HEK293T (cell line): ENCODE measurements around the gene NFIC.
A peak's percentile ranks its signal among the peaks of the same experiment; 100 is the strongest.

ENCODE experiments used
- CTCF ChIA-PET: fragments of 350-600 bp; formaldehyde crosslinking; extraction: SDS; loops from one replicate; lab custom pipeline; 2021; ENCODE audit warnings: antibody characterized with exemption, inconsistent platforms; lab: Yijun Ruan, JAX
- POLR2A ChIA-PET: fragments of 350-600 bp; formaldehyde crosslinking; extraction: SDS; loops from one replicate; lab custom pipeline; 2020; ENCODE audit warnings: antibody characterized with exemption, inconsistent platforms; lab: Yijun Ruan, JAX
- DNase-seq: peaks from one replicate; pipeline ENCODE4 v3.0.0; 2012; ENCODE audit warnings: mixed read lengths; ENCODE audit errors: extremely low spot score
- ARNT ChIP-seq: fragments of 450-650 bp; IDR thresholded peaks from 2 replicates; pipeline ENCODE4 v1.6.1; 2017; ENCODE audit warnings: mild to moderate bottlenecking
- BHLHE40 ChIP-seq: fragments of 450-650 bp; IDR thresholded peaks from 2 replicates; pipeline ENCODE4 v1.6.1; 2016; ENCODE audit warnings: mild to moderate bottlenecking, moderate library complexity, borderline replicate concordance
- CTBP1 ChIP-seq: fragments of 450-650 bp; IDR thresholded peaks from 2 replicates; pipeline ENCODE4 v1.6.1; 2016; ENCODE audit warnings: borderline replicate concordance
- ELF4 ChIP-seq: fragments of 450-650 bp; IDR thresholded peaks from 2 replicates; pipeline ENCODE4 v1.6.1; 2017; ENCODE audit warnings: antibody characterized with exemption
- FOXA1 ChIP-seq: fragments of 450-650 bp; IDR thresholded peaks from 2 replicates; pipeline ENCODE4 v1.6.1; 2016; ENCODE audit warnings: mild to moderate bottlenecking
- FOXK2 ChIP-seq: fragments of 450-650 bp; IDR thresholded peaks from 2 replicates; pipeline ENCODE4 v1.6.1; 2016; ENCODE audit warnings: mild to moderate bottlenecking
- FOXM1 ChIP-seq: fragments of 450-650 bp; IDR thresholded peaks from 2 replicates; pipeline ENCODE4 v1.6.1; 2017; ENCODE audit warnings: mild to moderate bottlenecking, borderline replicate concordance
- HDGF ChIP-seq: fragments of 450-650 bp; IDR thresholded peaks from 2 replicates; pipeline ENCODE4 v1.6.1; 2017; ENCODE audit warnings: antibody characterized with exemption, borderline replicate concordance
- L3MBTL2 ChIP-seq: fragments of 450-650 bp; conservative IDR thresholded peaks from 2 replicates; pipeline ENCODE4 v1.6.1; 2016; ENCODE audit warnings: mild to moderate bottlenecking
- LEF1 ChIP-seq: fragments of 450-650 bp; IDR thresholded peaks from 2 replicates; pipeline ENCODE4 v1.6.1; 2017; ENCODE audit warnings: mild to moderate bottlenecking, borderline replicate concordance
- NFRKB ChIP-seq: fragments of 450-650 bp; IDR thresholded peaks from 2 replicates; pipeline ENCODE4 v1.6.1; 2016; ENCODE audit warnings: mild to moderate bottlenecking, moderate library complexity
- PKNOX1 ChIP-seq: fragments of 450-650 bp; IDR thresholded peaks from 2 replicates; pipeline ENCODE4 v1.6.1; 2016
- SP1 ChIP-seq: fragments of 450-650 bp; IDR thresholded peaks from 2 replicates; pipeline ENCODE4 v1.6.1; 2017
- SUZ12 ChIP-seq: fragments of 450-650 bp; IDR thresholded peaks from 2 replicates; pipeline ENCODE4 v1.6.1; 2016; ENCODE audit warnings: mild to moderate bottlenecking
- TARDBP ChIP-seq: fragments of 450-650 bp; IDR thresholded peaks from 2 replicates; pipeline ENCODE4 v1.6.1; 2016
- ZNF384 ChIP-seq: fragments of 450-650 bp; IDR thresholded peaks from 2 replicates; pipeline ENCODE4 v1.6.1; 2016

Gene NFIC

GRCh38 chr19:3478409-3479176, 112.2 kb downstream of the NFIC start:
- POLR2A ChIA-PET, result no interaction called here
- CTCF ChIA-PET, result no interaction called here
- DNase-seq, result no peak
- TF ChIP-seq PKNOX1 (no peak), L3MBTL2 (no peak), CTBP1 (no peak), BHLHE40 (no peak), NFRKB (no peak), ELF4 (no peak), ARNT (no peak), LEF1 (no peak), SUZ12 (no peak), FOXM1 (no peak), HDGF (no peak), ZNF384 (no peak), SP1 (no peak)

DNA sequence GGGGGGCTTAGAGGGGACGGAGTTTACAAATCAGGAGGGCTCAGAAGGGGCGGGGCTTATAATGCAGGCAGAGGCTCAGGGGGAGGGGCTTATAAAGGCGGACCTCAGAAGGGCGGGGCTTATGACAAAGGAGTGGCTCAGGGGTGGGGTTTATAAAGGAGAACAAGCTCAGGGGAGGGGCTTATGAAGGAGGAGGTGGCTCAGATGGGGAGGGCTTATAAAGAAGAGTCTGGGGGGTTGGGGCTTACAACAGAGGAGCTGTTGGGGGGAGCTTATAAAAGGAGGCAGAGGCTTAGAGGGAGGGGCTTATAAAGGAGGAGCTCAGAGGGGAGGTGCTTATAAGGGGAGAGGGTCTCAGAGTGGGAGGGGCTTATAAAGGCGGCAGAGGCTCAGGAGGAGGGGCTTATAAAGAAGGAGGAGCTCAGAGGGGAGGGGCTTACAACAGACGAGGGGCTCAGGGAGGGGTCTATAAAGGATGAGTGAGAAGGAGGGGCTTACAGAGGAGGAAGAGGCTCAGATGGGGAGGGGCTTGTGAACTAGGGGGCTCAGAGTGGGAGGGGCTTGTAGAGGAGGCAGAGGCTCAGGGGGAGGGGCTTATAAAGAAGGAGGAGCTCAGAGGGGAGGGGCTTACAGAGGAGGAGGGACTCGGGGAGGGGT, 112.9 kb downstream of the NFIC start:
- CTCF ChIA-PET, result interaction anchor here (1.0 kb wide), 1 partner anchor 175 kb away, joined by 3 read pairs; no protein-coding TSS in a partner anchor
- no peak for TF ChIP-seq FOXM1
- POLR2A ChIA-PET, result interaction anchor here (1.1 kb wide), 1 partner anchor 22 kb away, joined by 4 read pairs; the partner anchor contains the start of gene DOHH
- DNase-seq, result peak; percentile 77

- DNase-seq, result peak; percentile 72
- TF ChIP-seq SUZ12, result no peak
- no peak for TF ChIP-seq ARNT
- TF ChIP-seq SP1, result no peak
- TF ChIP-seq L3MBTL2, result no peak
- TF ChIP-seq LEF1, result no peak
- TF ChIP-seq PKNOX1, result no peak
- TF ChIP-seq CTBP1, result no peak
- POLR2A ChIA-PET, result interaction anchor here (1.1 kb wide), 1 partner anchor 21 kb away, joined by 4 read pairs; the partner anchor contains the start of gene DOHH
- CTCF ChIA-PET, result interaction anchor here (1.0 kb wide), 1 partner anchor 176 kb away, joined by 3 read pairs; no protein-coding TSS in a partner anchor
Observed at GRCh38 chr19:3479834-3480215, 113.4 kb downstream of the NFIC start.

- ChIA-PET CTCF (no interaction called here), POLR2A (no interaction called here)
- TF ChIP-seq LEF1 (no peak), HDGF (no peak), SP1 (no peak), PKNOX1 (no peak), FOXA1 (no peak), FOXK2 (no peak), ARNT (no peak), SUZ12 (no peak), BHLHE40 (no peak), ZNF384 (no peak), TARDBP (no peak), FOXM1 (no peak), NFRKB (no peak), L3MBTL2 (no peak)
- DNase-seq, result no peak
Observed at GRCh38 chr19:3480383-3481091, 114.2 kb downstream of the NFIC start, which contains the start of gene SMIM24. Gene SMIM24, minus strand, starts transcription at chr19:3480525. Its CDS starts 62 bp downstream, at chr19:3480463.

- CTCF ChIA-PET, result no interaction called here
- TF ChIP-seq L3MBTL2, result no peak
- TF ChIP-seq HDGF, result no peak
- TF ChIP-seq LEF1, result no peak
- TF ChIP-seq FOXK2, result no peak
- TF ChIP-seq TARDBP, result no peak
- TF ChIP-seq FOXM1, result no peak
- no peak for TF ChIP-seq BHLHE40
- no peak for TF ChIP-seq ARNT
- TF ChIP-seq FOXA1, result no peak
- no peak for TF ChIP-seq CTBP1
- no peak for TF ChIP-seq SP1
- TF ChIP-seq ZNF384, result no peak
- TF ChIP-seq ELF4, result no peak
- TF ChIP-seq SUZ12, result no peak
- no peak for TF ChIP-seq PKNOX1
- no peak for TF ChIP-seq NFRKB
- DNase-seq, result no peak
- POLR2A ChIA-PET, result no interaction called here
Observed at GRCh38 chr19:3481241-3482090, 115.1 kb downstream of the NFIC start.
